ENCODE measurements around the gene ZBTB46.
"Not testable (repeated sequence)": the region's sequence is repeated elsewhere in the genome, so short reads cannot be mapped to it uniquely, and the experiment has no call there.

The ZBTB46 gene

DNA sequence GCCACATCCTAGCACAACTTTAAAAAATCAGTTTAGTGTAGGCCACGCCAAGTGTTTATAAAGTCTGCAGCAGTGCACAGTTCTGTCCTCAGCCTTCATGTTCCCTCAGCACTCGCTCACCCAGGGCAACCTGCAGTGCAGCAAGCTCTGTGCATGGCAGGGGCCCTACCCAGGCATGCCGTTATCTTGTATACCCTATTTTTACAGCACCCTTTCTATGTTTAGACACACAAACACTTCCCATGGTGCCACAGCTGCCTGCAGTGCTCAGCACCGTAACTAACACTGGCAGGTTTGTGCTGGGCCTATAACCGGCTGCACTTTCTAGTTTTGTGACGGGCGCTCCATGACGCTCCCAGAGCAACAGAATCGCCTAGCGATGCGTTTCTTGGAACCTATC is 43.8 kb downstream of the ZBTB46 start:
- no peak for DNase-seq

GRCh38 chr20:63785691-63786131 is 45.4 kb downstream of the ZBTB46 start:
- DNase-seq: no peak

DNA sequence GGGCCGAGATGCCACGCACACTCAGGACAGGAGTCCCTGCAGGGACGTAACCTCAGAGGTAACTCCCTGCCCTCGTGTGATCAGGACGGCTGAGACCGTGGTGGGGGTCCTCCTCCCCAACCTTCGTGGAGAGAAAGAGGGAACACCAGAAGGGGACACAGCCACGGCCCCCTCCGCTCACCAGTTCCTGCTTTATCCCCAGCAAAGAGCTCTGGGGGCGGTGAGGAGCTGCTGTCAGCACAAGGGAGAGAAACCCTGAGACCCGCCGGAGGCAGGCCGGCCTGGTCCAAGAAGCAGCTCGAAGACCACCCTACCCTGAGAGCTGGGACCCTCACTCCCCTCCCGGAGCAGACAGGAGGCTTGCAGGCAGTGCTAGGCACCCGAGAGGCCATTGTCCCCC is 47.1 kb downstream of the ZBTB46 start:
- DNase-seq: no peak

GRCh38 chr20:63782521-63782971 is 48.5 kb downstream of the ZBTB46 start:
- no peak for DNase-seq

- DNase-seq: no peak
Observed at GRCh38 chr20:63782051-63782471, 49.0 kb downstream of the ZBTB46 start.

DNA sequence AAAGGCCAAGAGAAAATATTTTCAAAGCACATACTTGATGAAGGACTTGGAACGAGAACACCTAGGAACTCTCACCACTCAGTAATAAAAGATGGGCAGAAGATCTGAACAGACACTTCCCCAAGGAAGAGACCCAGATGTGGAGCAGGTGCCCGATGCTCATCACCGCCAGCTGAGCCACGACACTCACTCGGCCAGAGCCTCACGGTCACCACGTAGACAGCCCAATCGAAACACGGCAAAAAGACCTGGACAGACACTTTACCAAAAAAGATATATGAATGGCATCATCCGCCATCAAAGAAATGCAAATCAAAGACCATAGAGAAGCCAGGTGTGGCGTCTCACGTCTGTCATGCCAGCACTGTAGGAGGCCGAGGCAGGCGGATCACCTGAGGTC is 49.9 kb downstream of the ZBTB46 start:
- no peak for DNase-seq

GRCh38 chr20:63778857-63779256 is 52.2 kb downstream of the ZBTB46 start:
- DNase-seq: no peak

DNA sequence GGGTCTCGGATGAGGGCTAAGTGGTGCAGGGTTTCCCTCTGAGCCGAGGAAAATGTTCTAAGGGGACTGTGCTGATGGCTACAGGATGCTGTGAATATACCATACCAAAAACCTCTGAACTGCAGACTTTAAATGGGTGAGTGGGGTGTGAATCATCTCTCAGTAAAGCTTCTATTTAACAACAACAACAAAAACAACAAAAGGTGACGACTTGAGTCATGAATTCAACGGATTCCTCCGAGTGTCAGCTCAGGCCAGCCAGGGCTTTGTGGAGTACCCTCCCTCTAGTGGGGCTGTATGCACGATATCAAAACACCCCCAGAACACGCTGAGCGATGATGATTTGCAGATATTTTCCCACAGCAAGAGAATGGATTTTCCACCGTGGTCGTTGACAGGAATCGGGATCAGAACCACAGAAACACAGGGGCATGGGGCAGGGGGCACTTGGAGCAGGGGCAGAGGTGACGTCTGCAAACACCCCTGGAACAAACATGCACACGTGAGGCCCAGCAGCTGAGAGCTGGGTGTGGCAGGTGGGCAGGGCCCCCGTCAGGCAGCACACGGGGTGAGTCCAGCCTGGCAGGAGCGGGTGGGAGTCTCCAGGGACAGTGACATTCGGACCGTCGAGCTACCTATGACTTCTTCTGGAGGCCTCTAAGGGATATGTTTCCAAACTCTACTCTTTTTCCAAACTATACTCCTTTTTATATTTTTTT is 52.9 kb downstream of the ZBTB46 start:
- DNase-seq: no peak

GRCh38 chr20:63777614-63778013 is 53.5 kb downstream of the ZBTB46 start:
- no peak for DNase-seq

- DNase-seq: not testable (repeated sequence)
Observed at GRCh38 chr20:63776875-63777274, 54.2 kb downstream of the ZBTB46 start.

DNA sequence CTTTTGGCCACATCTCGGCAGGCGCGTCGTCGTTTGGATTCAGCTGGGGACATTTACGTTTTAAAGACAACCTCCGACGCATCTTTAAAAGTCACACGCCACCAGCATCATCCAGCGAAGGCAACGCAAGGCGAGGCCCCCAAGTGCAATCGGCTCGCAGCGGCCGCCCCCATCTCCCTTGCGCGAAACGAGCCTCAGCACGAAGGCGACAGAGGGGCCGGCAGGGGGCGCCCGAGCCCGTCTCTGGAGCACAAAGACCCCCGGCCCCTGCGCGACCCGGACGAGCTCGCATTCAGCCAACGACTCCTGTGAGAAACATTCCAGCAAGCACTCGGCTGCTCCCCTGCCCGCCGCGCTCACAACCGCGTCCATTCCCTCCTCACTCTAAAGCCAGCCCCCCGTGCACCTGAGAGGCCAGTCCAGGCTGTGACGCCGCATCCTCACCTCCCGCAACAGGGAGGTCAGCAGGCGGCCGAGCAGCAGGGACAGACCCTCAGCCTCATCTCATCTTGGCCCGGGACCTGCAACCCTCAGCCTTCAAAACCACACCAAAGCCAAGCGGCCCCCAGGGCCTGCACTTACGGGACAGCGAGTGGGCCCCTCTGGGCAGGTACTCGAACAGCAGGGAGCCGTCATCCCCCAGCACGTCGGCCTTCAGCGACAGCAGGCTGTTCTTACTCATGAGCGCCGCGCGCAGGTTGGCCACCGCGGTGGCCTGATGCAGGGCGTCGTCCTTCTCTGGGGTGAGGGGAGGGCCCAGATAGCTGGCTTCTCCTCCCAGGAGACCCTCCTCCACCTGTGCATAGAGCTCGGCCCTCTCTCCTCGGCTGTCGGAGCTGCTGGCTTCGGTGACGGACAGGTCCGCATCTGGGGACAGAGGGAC is 55.7 kb downstream of the ZBTB46 start:
- peak; percentile 83 for DNase-seq

GRCh38 chr20:63774306-63774705 is 56.8 kb downstream of the ZBTB46 start:
- no peak for DNase-seq

DNA sequence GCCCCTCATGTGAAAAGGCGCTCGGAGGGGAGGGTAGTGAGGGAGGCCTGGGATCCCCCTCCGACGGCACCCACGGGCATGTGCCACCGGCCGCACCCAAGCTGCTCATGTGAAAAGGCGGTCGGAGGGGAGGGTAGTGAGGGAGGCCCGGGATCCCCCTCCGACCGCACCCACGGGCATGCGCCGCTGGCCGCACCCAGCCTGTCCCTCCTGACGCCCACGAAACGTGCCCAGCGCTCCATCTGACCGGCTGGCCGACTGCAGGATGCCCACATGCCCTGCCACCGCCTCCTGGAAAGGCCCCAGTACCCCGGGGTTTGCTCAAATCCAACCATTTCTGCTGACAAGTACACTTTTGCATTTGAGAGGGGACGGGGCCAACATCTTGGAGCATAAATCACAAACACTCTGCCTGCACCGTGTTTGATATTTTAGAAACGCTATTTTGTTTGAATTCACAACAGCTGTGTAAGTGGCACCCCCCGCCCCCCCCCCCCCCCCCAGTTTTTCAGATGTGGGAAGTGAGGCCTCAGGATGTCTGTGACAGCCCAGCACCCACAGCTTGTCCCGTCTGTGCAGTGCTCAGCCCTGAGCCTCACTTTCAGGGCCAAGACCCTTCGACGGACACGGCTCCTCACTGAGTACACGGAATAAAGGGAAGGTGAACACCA is 57.4 kb downstream of the ZBTB46 start:
- no peak for DNase-seq

DNA sequence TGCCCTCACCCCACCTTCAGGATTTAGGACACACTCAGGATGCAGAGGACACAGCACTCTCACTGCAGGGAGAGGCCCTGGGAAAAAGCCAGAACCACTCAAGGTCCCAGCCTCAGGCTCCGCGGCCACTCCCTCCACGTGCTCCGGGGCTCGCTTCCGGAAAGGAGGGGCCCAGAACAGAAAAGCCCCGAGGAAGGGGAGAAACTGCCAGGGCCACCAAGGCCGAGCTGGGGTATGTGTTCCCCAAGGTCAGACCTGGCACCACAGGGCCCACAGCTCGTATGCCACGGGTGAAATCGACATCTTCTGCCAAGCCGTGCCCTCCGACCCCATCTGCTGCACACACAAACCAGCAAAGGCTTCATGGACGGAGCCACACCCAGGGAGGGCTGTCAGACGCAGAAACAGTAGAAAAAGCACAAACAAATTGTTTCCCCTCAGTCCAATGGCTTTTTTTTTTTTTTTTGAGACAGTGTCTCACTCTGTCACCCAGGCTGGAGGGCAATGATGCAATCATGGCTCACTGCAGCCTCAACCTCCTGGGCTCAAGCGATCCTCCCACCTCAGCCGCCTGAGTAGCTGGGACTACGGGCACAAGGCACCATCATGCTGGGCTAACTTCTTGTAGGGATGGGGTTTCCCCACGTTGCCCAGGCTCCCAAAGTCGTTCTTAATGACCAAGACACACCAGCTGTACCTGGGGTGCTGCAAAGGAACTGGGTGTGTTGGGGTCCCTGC is 58.1 kb downstream of the ZBTB46 start:
- DNase-seq: no peak

DNA sequence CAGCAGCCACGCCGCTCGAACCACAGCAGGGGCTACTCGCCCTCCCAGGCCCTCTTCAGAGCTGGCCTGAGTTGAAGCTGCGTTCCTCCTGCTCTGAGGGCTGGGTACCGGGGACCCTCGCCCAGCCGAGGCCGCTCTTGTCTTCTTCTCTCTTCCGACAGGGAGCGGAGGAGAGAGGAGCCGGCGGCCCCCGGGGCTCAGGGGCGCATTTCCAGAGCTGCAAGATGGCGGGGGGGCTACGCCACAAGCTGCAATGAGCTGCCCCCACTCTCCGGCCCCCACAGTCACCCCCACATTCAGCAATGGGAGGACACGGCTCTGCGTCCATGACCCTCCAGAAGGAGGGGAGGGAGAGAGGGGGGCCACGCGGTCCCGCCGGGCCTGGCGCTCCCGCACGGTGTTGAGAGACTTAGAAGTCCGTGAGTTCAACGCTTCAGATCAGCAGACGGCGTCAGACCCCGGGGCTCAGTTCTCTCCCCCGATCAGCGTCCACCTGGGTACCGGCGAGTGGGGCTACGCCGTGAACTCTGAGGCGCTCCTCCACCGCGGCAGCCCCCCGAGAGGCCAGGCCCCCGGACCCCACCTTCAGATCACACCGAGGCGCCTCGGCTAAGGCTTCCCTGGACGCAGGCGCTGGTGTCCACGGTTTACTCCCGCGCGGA is 59.9 kb downstream of the ZBTB46 start:
- no peak for DNase-seq

- no peak for DNase-seq
Observed at GRCh38 chr20:63769891-63770474, 61.1 kb downstream of the ZBTB46 start.

- no peak for DNase-seq
Observed at GRCh38 chr20:63768591-63769515, 62.2 kb downstream of the ZBTB46 start.

- no peak for DNase-seq
Observed at GRCh38 chr20:63767886-63768285, 63.2 kb downstream of the ZBTB46 start.

DNA sequence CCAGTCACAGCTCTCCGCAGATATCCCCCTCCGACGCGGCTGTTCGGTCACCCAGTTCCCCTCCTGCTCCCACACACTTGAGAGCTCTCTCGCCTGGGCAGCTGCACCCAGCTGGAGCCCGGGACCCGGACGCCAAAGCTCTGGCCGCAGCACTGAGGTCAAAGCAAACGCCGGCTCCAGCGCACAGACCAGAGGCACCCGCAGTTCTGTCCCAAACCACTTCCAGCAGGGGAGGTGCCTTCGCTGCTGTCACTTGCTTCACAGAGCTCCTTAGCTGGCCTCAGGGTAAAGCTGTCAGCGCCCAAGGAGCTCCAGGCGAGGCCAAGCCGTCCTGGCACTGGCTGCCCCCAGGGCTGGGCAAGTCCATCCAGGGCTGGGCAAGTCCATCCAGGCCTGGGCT is 63.6 kb downstream of the ZBTB46 start:
- no peak for DNase-seq

- no peak for DNase-seq
Observed at GRCh38 chr20:63766695-63767426, 64.2 kb downstream of the ZBTB46 start.

Data from femur (tissue), 1 donor.